ENCODE measurements around the gene OXNAD1.

Gene OXNAD1

GRCh38 chr3:16252988-16253387, 12.0 kb upstream of the OXNAD1 start:
- H3K27ac Mint-ChIP-seq: no peak overlapping the region
- TF ChIP-seq, protein P1, sequence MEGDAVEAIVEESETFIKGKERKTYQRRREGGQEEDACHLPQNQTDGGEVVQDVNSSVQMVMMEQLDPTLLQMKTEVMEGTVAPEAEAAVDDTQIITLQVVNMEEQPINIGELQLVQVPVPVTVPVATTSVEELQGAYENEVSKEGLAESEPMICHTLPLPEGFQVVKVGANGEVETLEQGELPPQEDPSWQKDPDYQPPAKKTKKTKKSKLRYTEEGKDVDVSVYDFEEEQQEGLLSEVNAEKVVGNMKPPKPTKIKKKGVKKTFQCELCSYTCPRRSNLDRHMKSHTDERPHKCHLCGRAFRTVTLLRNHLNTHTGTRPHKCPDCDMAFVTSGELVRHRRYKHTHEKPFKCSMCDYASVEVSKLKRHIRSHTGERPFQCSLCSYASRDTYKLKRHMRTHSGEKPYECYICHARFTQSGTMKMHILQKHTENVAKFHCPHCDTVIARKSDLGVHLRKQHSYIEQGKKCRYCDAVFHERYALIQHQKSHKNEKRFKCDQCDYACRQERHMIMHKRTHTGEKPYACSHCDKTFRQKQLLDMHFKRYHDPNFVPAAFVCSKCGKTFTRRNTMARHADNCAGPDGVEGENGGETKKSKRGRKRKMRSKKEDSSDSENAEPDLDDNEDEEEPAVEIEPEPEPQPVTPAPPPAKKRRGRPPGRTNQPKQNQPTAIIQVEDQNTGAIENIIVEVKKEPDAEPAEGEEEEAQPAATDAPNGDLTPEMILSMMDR (IDR thresholded peaks at IDR 0.05): no peak
- DNase-seq: no peak
- peaks cover 7% of the 10 kb centered on the region for H3K27me3 Mint-ChIP-seq (ENCODE audit: low read depth, poor library complexity)
- no peaks in the 10 kb centered on the region for H3K36me3 Mint-ChIP-seq (ENCODE audit: low read depth)
- no peaks in the 10 kb centered on the region for H3K9me3 Mint-ChIP-seq
- H3K4me3 Mint-ChIP-seq: no peak overlapping the region
- peaks cover 4% of the 10 kb centered on the region for H3K4me1 Mint-ChIP-seq

- DNase-seq: no peak
- no peaks in the 10 kb centered on the region for H3K36me3 Mint-ChIP-seq (ENCODE audit: low read depth)
- peaks cover 7% of the 10 kb centered on the region for H3K27me3 Mint-ChIP-seq (ENCODE audit: low read depth, poor library complexity)
- H3K27ac Mint-ChIP-seq: no peak overlapping the region
- no peak overlapping the region for H3K4me3 Mint-ChIP-seq
- TF ChIP-seq, protein P1 (IDR thresholded peaks at IDR 0.05): no peak
- no peaks in the 10 kb centered on the region for H3K4me1 Mint-ChIP-seq
- no peaks in the 10 kb centered on the region for H3K9me3 Mint-ChIP-seq
Observed at GRCh38 chr3:16253601-16254000, 11.4 kb upstream of the OXNAD1 start.

GRCh38 chr3:16254916-16255315, 10.1 kb upstream of the OXNAD1 start:
- H3K9me3 Mint-ChIP-seq: no peaks in the 10 kb centered on the region
- no peak overlapping the region for H3K4me3 Mint-ChIP-seq
- H3K4me1 Mint-ChIP-seq: no peaks in the 10 kb centered on the region
- TF ChIP-seq, protein P1 (IDR thresholded peaks at IDR 0.05): no peak
- H3K27me3 Mint-ChIP-seq (ENCODE audit: low read depth, poor library complexity): peaks cover 3% of the 10 kb centered on the region
- H3K27ac Mint-ChIP-seq: no peak overlapping the region
- DNase-seq: no peak
- H3K36me3 Mint-ChIP-seq (ENCODE audit: low read depth): peaks cover 3% of the 10 kb centered on the region

GRCh38 chr3:16255326-16255725, 9.7 kb upstream of the OXNAD1 start:
- H3K4me1 Mint-ChIP-seq: no peaks in the 10 kb centered on the region
- peaks cover 5% of the 10 kb centered on the region for H3K36me3 Mint-ChIP-seq (ENCODE audit: low read depth)
- peaks cover 3% of the 10 kb centered on the region for H3K27me3 Mint-ChIP-seq (ENCODE audit: low read depth, poor library complexity)
- no peak overlapping the region for H3K27ac Mint-ChIP-seq
- H3K9me3 Mint-ChIP-seq: no peaks in the 10 kb centered on the region
- H3K4me3 Mint-ChIP-seq: no peak overlapping the region
- no peak for DNase-seq
- TF ChIP-seq, protein P1 (IDR thresholded peaks at IDR 0.05): no peak

DNA sequence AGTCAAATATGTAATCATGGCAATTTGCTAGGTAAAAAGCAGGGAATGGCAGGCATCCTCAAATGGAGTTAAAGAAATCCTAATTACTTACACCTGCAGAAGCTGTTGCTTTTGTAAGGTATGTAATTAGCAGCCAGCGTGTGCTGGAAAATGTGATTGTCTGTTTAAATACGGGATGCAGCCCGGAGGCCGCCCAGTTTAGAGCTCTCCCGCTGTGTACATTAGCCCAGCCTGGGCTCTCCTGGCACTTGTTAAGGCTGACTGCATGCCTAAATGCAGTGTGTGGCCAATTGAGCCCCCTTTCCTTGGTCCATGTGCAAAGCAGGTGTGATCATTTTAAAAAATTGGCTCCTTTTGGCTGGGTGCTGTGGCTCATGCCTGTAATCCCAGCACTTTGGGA, 9.3 kb upstream of the OXNAD1 start:
- TF ChIP-seq, protein P1 (IDR thresholded peaks at IDR 0.05): no peak
- peaks cover 3% of the 10 kb centered on the region for H3K27me3 Mint-ChIP-seq (ENCODE audit: low read depth, poor library complexity)
- no peaks in the 10 kb centered on the region for H3K4me1 Mint-ChIP-seq
- no peak overlapping the region for H3K27ac Mint-ChIP-seq
- DNase-seq: no peak
- no peak overlapping the region for H3K4me3 Mint-ChIP-seq
- no peaks in the 10 kb centered on the region for H3K9me3 Mint-ChIP-seq
- peaks cover 5% of the 10 kb centered on the region for H3K36me3 Mint-ChIP-seq (ENCODE audit: low read depth)

DNA sequence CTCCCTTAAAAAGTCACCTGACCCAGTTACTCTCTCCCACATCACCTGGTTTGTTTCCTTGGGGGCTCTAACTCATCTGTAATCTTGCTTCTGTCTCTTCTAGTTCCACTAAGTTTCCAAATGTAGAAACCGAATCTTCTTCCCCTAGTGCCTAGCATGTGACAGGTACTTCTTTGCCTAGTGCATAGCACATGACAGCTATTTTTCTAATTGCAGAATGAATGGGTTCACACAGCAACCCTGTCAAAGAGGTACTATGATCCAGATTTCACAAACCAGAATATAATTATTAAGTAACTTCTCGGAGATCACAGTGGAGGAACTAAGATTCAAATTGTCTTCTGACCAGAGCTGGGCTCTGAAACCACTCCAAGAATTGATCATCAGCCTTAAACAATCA, 7.7 kb upstream of the OXNAD1 start:
- DNase-seq: no peak
- Mint-ChIP-seq H3K4me3 (no peak overlapping the region), H3K4me1 (no peaks in the 10 kb centered on the region), H3K27me3 (ENCODE audit: low read depth, poor library complexity) (no peaks in the 10 kb centered on the region), H3K36me3 (ENCODE audit: low read depth) (peaks cover 5% of the 10 kb centered on the region), H3K27ac (no peak overlapping the region), H3K9me3 (no peaks in the 10 kb centered on the region)
- TF ChIP-seq, protein P1 (IDR thresholded peaks at IDR 0.05): no peak

All from nephron progenitor cell (in vitro differentiated cells).